T-helper 1 cell treated with Interleukin-12 subunit alpha and Interleukin-12 subunit beta and Interleukin-4 antibody, amounts not matched to agents 30 ng/mL and 1 ng/mL, for 36 hours (primary cell): ENCODE data around the gene USP37. TPM values are rescaled to one million over a fixed set of nuclear protein-coding genes. Genes with fewer than 3 reads are reported as not detected.
"Not testable (repeated sequence)": the region's sequence is repeated elsewhere in the genome, so short reads cannot be mapped to it uniquely, and the experiment has no call there.

Experiments used
- intact Hi-C: fragments of 100-400 bp; cut with micrococcal nuclease; formaldehyde crosslinking; loops from one replicate; pipeline ENCODE4 v1.15.1; 2024
- total RNA-seq: library from RNA; stranded (reverse); gene quantifications from 2 replicates; pipeline ENCODE4 v1.2.3, GENCODE V29; 2022

The USP37 gene
- total RNA-seq, 1 donor from 2014 or later: 30.3 TPM

DNA sequence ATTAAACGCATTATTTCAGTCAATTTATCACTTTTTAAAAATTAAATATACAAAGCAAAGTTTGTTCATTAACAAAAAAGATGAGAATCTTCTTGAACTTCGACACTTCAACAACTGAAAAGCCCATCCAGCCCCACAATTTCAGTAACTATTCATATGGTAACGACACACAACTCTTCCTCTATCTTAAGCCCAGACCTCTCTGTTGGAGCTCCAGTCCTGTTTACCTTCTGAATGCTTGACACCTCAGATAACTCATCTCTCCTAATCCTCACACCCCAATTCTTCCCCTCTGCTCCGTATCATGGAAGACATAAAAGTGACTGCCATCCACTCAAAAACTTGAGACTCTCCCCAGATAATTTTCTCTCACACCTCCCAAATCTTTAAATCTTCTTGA, 12.6 kb downstream of the USP37 start:
- intact Hi-C loops: no loop called here

DNA sequence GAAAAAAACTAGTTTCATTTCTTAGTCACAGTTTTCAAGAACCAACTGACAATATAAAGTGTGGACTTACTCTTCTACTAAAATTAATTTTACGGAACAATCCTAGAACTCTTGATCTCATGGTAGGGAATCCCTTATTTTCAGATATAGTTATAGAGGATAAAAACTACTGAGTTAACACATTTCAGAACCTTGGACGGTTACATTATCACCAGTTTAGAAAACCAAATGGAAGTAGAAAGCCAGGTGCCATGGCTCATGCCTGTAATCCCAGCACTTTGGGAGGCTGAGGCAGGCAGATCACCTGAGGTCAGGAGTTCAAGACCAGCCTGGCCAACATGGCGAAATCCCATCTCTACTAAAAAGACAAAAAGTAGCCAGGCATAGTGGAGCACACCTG, 13.9 kb downstream of the USP37 start:
- intact Hi-C loops: not testable (repeated sequence)

DNA sequence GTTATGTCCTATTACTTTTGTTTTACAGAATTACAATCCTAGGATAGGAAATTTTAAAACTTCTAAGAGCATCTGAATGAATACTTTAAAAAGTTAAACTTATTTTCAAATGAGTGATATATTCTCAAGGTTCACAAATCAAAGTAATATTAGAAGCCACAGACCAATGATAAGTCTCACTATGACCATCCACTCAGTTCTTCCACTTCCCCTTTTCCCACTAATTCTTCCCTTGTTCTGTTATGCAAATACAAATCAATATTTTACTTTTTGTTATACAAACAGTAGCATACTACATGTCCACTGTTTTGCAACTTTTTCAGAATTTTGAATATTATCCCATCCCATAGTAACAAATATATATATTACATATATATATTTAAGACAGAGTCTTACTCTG, 20.2 kb downstream of the USP37 start:
- intact Hi-C loops: no loop called here

DNA sequence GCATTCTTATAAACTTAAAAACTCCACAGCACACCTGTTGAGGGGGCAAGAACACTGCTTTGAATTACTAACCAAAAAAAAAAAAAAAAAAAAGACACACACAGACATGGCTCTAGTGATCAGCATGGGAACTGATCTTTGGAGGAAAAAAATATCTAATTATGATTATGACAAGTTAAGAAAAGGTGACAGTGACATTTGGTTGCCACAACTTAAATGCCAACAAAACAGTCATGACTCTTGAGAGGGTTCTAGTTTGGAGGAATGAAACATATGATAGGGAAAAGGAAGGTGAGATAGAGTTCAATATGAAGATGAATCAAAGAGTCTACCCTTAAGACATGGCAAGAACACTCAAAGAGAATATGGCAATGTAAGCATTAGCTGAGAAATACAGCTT, 20.6 kb downstream of the USP37 start:
- intact Hi-C loops: no loop called here

DNA sequence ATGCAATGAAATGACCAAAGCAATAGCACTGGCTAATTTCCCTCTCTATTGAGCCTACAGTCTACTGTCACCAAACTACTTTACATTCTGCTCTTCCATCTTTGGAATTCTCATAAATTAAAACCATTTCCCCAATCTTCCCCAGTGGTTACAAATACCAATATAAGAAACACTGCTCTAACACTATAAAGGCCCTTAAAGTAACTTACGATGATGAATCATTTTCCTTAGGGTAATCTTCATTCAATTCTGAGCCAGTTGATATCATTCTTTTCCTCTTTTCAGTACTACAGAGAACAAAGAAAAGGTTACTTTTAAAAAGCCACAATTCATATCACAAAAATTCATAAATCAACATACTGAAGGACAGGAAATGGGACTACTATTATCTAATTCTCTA, 22.1 kb downstream of the USP37 start:
- intact Hi-C loops: no loop called here

DNA sequence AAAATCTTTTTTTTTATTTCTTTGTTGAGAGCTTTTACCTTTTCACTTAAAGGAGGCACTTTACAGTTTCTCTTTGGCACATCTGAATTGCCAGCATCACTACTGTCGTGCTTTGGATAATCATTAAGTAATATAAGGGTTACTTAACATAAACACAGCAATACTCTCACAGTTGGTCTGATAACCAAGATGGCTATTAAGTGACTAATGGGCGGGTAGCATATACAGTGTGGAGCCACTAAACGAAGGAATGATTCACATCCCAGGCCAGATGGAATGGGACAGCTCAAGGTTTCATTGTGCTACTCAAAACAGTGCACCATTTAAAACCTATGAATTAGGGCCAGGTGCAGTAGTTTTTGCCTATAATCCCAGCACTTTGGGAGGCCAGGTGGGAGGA, 28.1 kb downstream of the USP37 start:
- intact Hi-C loops: no loop called here

DNA sequence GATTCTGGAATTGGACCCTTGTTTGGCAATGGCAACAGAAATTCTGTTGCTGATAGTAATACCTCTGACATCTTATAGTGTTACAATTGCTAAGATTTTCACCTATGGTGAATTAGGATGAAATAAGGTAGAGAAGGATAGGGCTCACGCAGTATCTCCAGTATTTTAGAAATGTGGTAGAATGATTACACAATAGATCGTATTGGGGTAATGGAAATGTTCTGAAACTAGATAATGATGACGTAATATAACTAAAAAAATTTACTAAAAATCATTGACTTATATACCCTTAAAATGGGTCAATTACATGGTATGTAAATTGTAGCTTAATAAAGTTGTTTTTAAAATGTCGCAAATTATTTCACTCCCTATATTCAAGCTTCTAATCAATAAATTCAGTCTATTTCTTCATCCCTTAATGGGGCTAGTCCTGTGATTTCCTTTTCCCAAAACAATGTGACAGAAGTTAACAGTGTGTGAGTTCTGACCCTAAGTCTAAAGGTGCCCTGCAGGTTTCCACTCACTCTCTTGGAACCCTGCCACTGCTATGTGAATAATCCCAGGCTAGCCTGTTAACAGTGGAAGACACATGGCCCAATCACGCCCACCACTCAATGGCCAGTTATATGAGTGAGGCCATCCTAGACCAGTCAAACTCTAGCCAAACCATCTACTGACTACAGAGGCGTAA, 31.2 kb downstream of the USP37 start:
- intact Hi-C loops: no loop called here

DNA sequence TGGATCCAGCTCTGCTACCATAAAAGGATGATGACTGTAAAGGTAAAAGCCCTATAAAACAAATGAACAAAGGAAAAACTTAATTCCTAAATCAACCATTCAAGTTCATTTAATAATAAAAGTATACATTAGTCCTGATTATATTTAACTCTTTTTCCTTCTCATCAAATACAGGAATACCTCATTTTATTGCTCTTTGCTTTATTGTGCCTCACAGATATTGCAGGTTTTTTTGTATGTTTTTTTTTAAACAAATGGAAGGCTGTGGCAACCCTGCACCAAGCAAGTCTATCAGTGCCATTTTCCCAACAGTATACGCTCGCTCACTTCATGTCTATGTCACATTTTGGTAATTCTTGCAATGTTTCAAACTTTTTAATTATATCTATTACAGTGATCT, 38.2 kb downstream of the USP37 start:
- intact Hi-C loops: no loop called here

DNA sequence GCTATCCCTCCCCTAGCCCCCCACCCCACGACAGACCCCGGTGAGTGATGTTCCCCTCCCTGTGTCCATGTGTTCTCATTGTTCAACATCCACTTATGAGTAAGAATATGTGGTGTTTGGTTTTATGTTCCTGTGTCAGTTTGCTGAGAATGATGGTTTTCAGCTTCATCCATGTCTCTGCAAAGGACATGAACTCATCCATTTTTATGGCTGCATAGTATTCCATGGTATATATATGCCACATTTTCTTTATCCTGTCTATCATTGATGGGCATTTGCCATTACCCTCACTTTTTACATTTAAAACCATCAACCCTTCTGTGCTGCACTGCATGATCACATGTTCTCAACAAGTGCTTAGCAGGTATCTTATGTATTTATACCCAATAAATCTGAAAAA, 39.7 kb downstream of the USP37 start:
- intact Hi-C loops: not testable (repeated sequence)

DNA sequence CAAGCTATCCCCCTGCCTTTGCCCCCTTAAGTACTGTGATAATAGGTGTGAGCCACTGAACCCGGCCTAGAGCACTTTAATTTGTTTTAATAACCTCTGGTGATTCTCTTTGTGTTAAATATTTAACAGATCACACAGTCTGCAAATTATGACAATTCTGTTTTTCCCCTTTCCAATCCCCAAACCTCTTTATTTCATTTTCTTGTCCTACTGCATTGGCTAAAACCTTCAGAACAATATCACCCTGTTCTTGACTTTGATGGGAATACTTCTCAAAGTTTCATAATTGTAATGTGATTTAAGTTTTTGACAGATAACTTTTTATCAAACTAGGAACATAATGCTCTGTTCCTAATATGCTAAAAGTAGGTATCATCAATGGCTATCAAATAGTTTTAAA, 44.5 kb downstream of the USP37 start:
- intact Hi-C loops: no loop called here

DNA sequence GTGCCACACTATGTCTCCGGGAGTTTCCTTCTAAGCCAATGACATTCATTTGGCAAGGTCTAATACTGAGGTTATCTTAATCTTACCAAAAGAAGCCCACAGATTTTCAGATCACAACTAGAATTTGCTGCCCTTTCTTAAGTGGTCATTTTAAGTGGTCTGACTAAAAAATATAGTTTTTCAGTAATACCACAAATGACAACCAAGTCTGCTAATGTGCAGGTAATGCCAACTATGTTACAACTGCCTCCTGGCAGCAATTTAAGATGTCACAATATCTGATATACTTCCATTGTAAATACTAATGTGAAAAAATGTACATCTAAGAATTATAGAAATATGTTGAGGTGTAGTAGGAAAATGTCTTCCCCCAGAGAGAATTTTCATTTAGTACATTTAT, 49.3 kb downstream of the USP37 start:
- intact Hi-C loops: no loop called here

DNA sequence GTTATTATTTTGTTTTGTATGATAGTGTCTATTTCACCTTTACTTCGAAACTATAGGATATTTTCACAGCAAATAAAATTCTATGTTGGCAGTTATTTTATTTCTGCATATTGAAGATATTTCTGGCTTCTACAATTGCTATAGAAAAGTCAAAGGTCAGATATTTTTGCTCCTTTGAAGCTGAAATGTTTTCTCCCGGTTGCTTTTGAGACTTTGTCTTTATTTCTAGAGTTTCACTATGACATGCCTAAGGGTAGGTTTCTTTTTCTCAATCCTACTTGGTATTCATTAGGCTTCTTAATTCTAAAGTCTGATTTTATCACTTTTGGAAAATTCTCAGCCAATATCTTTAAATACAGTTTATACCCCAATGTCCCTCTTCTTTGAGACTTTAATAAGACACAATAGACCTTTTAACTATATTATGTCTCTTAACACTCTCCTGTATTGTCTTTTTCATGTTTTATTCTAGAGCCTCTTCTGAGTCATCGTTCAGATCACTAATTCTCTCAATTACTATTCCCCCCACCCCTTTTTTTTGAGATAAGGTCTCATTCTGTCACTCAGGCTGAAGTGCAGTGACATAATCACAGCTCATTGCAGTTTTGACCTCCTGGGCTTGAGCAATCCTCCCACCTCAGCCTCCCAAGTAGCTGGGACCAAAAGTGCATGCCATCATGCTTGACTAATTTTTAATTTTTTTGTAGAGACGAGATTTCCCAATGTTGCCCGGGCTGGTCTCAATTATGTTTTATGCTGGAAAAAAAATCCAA, 50.5 kb downstream of the USP37 start:
- intact Hi-C loops: loop anchor here (2.0 kb wide), 2 partner anchors 111 to 225 kb away; partner anchors contain the start of gene TMBIM1

DNA sequence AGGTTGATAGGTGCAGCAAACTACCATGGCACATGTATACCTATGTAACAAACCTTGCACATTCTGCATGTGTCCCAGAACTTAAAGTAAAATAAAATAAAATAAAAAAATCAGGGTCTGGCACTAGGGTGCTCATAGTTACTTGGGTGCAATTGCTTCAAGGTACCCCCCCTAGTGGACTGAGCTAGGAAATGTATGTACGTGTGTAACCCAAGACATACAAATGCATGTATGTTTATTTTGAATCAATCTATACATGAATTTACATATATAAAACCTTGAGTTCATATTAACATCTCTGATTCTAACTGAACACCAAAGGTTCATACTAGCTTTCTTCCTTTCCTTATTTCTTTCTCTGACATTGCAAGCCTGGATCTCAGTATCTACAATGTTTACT, 51.5 kb downstream of the USP37 start:
- intact Hi-C loops: loop anchor here (1.0 to 2.0 kb wide), 3 partner anchors 110 to 224 kb away; partner anchors contain the start of gene TMBIM1

DNA sequence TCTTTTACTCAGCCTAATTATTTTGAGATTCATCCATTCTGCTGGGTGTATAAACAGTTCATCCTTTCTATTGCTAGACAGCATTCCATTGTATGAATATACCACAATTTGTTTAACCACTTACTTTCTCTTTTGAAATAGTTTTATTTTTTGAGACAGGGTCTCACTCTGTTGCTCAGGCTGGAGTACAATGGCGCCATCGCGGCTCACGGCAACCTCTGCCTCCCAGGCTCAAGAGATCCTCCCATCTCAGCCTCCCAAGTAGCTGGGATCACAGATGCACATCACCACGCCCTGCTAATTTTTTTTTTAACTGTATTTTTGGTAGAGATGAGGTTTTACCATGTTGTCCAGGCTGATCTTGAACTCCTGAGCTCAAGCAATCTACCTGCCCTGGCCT, 54.5 kb downstream of the USP37 start:
- intact Hi-C loops: no loop called here

DNA sequence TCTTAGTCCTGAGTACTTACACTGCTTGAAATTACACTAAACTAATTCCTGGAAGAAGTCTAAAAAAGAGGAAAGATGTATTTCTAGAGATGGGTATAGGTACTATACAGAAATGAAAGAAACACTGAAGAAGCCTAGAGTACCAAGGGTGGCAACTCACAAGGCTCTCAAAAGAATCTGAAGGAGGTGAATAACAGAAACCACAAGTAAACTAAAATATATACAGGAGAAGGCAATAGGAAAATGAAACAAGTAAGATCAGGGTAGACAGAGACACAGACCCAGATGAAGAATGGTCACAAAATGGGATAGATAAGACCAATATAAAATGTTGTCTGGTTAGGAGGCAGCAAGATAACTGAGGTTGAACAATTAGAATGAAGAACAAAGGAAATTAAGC, 59.9 kb downstream of the USP37 start:
- intact Hi-C loops: no loop called here

DNA sequence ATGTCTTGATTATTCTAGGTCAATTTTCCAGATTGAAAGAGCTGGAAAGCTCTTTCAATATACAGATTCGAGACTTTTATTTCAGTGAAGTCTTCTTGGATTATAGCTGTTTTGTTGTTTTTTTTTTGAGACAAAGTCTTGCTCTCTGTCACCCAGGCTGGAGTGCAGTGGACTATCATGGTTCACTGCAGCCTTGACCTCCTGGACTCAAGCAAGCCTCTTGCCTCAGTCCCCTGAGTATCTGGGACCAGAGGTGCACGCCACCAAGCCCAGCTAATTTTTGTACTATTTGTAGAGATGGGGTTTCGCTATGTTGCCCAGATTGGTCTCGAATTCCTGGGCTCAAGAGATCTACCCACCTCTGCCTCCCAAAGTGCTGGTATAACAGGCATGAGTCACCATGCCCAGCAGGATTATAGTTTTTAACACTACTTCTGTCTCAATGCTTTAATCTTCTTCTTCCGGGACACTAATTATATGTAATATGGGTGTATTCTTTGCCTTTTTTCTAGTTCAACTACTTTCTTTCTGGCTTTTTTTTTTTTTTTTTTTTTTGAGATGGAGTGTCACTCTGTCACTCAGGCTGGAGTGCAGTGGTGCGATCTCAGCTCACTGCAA, 62.3 kb downstream of the USP37 start:
- intact Hi-C loops: no loop called here

DNA sequence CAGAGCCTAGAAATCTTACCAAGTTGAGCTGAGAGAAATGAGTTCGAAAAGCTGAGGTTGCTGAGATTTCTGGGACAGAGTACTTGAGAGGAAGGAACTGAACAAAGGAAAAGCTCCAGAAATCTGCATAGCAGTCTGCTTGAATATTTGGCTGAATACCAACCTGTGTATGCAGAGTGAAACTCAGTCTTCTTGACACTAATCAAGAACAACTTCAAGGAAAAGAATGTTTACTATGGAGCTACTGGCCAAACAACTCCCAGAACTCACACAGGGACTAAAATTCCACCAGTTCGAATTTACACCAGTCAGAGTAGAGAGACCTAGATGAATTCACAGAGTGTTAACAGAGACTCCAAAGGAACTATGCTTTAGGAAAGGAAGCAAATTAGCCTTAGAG, 66.5 kb downstream of the USP37 start:
- intact Hi-C loops: no loop called here

DNA sequence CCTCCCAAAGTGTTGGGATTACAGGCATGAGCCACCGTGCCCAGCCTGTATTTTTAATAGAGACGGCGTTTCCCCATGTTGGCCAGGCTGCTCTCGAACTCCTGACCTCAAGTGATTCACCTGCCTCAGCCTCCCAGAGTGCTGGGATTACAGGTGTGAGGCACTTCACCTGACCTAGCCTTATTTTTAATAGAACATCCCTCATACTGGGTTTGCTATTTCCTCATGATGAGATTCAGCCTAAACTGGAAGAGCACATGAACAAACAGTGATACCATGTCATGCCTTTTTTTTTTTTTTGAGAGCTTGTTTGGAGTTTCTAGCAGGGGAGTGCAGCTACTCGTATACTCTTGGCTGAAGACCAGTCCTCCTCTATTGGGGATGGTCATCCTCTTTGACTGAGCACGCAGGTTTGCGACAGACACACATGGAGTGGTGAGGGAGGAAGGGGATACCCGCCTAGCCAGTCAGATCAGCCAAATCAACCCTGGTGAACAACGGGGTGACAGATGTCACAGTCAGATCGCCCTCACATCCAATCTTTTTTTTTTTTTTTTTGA, 67.6 kb downstream of the USP37 start:
- intact Hi-C loops: no loop called here

DNA sequence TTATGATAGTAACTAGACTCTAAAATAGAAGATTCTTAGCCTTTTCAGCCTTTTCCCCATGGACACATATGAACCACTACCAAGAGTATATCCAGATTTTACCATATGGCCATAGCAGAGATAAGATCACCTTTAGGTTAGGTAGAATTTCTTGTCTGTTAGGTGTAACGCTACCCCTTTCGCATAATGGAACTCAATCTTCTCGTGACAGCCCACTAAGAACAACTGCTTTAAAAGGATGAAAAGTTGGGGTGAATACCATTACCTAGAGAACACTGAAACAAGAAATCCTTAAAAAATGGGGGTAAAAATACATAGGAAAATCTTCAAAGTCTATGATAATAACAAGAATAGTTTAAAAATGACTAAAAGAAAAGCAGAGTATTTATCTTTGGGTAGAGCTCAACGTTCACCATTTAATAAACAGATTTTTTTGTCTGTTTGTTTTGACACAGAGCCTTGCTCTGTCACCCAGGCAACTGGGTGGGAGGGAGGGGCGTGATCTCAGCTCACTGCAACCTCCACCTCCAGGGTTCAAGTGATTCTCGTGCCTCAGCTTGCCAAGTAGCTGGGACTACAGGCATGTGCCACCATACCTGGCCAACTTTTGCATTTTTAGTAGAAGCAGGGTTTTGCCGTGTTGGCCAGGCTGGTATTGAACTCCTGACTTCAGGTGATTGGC, 82.0 kb downstream of the USP37 start:
- intact Hi-C loops: no loop called here

DNA sequence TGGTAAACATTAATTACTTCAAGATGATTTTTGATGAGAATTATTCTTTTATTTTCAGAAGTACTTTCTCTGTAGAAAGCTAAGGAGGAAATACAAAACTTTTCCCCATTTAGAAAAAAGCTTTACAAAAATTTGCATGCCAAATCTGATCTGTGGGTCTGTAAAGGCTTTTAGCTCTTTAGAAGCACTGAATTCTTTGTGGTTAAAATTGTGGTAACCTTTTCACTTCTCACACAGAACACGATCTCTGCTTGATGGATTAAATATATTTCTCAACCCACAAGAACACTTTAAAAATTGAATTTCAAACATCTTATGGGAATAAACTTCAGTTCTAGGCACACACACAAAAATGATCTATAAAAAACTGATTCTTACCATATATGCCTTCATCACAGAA, 85.5 kb downstream of the USP37 start:
- intact Hi-C loops: no loop called here

DNA sequence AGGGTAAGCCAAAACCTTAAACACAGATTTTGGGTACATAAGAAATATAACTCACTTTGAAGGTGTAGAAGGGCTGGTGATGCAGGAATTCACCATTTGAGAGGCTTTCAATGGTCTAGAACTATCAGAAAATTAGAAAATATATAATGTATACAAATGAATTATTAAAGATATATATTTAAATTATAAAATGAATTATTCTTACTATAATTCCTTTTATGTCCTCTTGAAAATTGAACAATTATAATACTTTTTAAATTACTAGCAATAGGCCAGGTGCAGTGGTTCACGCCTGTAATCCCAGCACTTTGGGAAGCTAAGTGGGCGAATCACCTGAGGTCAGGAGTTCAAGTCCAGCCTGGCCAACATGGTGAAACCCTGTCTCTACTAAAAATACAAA, 88.6 kb downstream of the USP37 start:
- intact Hi-C loops: no loop called here

DNA sequence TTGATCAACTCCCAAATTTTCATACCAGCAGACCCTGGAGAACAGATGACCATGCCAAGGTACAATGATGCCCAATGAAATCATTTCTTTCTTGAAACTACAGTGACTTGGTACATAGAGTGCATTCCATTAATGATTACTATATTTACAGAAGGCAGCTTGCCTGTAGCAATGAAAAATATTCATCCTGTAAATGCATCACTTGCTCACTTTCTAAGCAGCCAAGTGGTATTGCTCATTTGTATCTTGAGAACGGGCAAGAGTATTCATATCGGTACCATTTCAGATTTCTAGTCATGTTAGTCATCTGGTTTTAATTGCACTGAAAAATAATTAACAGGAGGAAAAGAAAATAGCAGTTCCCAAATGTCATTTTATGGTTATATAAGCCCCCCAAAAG, 89.6 kb downstream of the USP37 start:
- intact Hi-C loops: no loop called here
